Upper lobe of left lung (tissue), 4 donors: ENCODE results near the gene RTP4.

Experiments
- CTCF ChIP-seq, 6 experiments: fragments of 450-650 bp in 4 of 6; fragments of 200-600 bp in 2 of 6; sonication (generic) in 2 of 6; IDR thresholded peaks; one replicate each; pipeline ENCODE4 v1.5.1; 2016 to 2019; ENCODE audit warnings: antibody characterized with exemption in 6 of 6
- POLR2A ChIP-seq, 4 donors: fragments of 450-650 bp; IDR thresholded peaks; one replicate each; pipeline ENCODE4 v1.5.1; 2016 to 2017; ENCODE audit warnings: antibody characterized with exemption in 4 of 4, mild to moderate bottlenecking in 2 of 4
- POLR2AphosphoS5 ChIP-seq, 2 donors: sonication (generic); formaldehyde crosslinking; IDR thresholded peaks; one replicate each; pipeline ENCODE4 v1.5.1; 2017; ENCODE audit warnings: antibody characterized with exemption in 2 of 2

- TF ChIP-seq CTCF (IDR thresholded peaks at IDR 0.05) (no peak), POLR2AphosphoS5 (IDR thresholded peaks at IDR 0.05) (no peak), POLR2A (IDR thresholded peaks at IDR 0.05) (no peak)
These were observed 25.9 kb upstream of the RTP4 start for GRCh38 chr3:187342255-187342654.
